GM21390 (cell line): ENCODE measurements around the gene SBF2.

Experiments used
- ATAC-seq: cut with Tn5 transposase; IDR thresholded peaks from one replicate; pipeline ENCODE4 v1.9.1; 2021; ENCODE audit not compliant: unreplicated experiment

The SBF2 gene

GRCh38 chr11:9735236-9735635, 558.8 kb downstream of the SBF2 start:
- no peak for ATAC-seq

DNA sequence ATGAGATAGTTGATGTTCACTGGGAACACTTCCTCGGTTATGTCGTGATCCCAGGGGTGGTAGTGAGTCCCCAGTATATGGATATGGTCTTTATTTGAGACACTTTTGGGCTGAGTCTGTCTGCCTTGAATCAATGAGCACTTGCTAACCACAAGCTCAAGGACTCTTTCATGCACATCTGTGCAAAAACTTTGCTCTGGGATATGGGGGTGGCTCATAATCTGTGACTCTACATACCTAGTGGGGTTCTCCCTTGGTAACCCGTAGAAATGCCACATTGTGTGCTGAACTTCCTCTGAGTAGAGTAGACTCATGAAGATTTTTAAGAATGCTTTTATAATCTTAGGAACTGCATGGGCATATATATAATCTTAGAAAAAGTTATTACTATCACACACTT, 560.8 kb downstream of the SBF2 start:
- no peak for ATAC-seq

DNA sequence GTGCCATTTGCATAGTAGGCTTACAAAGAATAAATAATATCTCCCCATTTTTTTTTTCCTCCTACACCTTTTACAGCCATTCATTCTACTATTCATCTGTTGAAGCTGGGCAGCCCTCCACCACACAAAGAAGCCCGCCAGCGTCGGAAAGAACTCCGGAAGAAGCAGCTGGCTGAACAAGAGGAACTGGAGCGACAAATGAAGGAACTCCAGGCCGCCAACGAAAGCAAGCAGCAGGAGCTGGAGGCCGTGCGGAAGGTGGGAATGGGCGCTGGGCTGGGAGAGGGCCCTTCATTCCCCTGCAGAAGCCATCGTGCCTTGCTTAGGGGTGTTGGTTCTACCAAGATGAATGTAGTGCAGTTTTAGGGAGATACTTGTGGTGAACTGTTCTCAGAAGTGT, 561.6 kb downstream of the SBF2 start:
- no peak for ATAC-seq

DNA sequence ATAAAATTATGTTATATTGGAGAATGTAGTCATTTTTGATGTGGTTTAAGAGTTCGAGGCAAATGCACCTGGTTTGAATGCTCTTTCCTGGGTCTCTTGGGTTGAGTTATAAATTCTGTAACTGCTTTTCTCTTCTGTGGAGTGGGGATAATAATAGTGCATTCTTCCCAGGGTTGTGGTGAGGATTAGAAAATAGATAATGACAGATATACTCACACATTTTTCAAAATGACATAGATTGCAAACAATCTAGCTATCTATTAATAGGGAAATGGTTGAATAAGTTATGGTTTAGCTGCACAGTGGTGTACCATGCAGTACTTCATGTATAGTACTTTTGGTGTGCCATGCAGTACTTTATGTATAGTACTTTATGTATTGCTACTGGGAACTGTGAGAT, 562.8 kb downstream of the SBF2 start:
- ATAC-seq, result no peak
